DLD1 (cell line): ENCODE results near the gene TUBB6.

Source experiments
- in situ Hi-C: cut with HindIII; loops from 2 replicates; pipeline ENCODE4 v1.10.0; 2017; ENCODE audit warnings: low sequenced_read_pairs

TUBB6 gene

DNA sequence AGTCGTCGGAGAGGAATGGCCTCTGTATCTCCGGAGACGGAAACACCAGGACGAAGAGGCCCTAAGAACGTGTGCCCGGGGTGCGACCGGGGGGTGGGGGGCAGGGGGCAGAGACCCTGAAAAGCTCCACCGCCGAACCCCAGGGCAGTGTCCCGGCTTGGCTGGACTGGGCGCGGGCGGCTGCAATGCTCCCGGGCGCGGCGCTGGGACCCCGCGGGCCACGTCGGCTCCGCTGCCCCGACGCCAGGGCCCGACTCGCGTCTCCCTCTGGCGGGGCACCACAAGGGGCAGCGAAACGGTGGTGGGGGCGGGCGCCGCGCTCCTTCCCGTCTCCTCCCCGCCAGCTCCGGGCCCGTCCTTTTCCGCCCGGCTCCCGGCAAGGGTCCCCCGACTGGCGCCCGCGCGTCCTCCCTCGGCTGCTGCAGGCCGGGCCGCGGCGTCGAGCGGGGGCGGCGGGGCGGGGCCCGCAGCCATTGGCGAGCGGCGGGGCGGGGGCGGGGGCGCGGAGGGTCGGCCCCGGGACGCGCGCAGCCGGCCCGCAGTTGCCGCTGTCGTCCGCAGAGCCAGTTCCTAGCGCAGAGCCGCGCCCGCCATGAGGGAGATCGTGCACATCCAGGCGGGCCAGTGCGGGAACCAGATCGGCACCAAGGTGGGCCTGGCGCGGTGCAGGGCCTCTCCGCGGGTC is at the start of gene TUBB6:
TSS of gene TUBB6 (plus strand) at position 541 of the 685 bp plus-strand sequence. CDS start at position 593, 52 bp downstream.
- in situ Hi-C loops = no loop called here

DNA sequence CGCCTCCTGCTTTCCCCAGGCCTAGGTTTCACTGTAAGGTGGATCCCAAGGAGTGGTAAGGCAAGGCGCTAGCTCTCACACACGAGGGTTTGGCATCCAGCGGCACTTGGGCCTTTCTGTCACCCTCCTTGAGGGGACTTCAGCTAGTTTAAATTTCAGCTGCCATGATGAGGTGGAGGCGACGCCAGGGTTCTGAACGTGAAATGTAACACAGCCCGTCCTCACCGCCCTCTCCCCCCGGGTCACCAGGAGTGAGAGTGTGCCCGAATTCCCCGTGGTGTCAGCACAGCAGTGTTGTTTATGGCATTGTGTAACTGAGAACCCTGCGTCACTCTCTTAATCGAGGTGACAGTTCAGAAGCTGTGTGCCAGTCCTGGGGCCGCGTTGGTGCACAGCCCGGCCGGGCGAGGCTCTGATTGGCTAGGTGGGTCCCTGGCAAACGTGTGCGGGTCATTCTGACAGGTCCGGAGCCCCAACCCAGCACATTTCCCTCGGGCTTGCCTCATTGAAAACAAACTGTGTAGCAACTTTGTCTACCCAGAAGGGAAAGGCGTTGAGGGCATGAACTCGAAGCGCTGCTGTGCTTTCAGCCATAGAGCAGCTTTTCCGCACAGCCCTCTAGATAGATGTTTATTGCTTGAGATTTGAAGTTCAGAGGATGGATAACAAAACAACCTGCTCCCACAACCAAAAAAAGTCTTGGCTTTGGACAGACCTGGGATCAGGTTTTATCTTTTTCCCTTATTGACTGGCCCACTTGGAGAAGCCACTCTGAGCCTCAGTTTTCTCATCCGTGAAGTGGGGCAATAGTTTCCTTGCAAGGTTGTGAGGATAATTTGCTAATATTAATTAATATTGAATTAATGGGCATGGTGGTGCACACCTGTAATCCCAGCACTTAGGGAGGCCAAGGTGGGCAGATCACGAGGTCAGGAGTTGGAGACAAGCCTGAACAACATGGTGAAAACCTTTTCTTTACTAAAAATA is 49.0 kb upstream of the TUBB6 start:
- in situ Hi-C loops = no loop called here

DNA sequence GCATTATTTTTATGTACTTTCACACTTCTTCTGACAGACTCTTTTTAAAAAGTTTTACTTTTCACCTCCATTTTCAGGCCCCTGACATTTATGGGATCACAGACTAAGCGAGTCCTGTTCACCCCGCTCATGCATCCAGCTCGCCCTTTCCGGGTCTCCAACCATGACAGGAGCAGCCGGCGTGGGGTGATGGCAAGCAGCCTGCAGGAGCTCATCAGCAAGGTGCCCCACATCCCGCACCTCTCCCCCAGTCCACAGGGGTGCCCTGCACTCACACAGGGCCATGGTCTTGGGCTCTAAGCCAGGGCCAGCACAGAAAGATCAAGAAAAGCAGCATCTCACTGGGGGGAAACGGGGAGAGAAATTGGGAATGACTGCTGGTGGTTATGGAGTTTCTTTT is 45.3 kb upstream of the TUBB6 start:
- in situ Hi-C loops = no loop called here

DNA sequence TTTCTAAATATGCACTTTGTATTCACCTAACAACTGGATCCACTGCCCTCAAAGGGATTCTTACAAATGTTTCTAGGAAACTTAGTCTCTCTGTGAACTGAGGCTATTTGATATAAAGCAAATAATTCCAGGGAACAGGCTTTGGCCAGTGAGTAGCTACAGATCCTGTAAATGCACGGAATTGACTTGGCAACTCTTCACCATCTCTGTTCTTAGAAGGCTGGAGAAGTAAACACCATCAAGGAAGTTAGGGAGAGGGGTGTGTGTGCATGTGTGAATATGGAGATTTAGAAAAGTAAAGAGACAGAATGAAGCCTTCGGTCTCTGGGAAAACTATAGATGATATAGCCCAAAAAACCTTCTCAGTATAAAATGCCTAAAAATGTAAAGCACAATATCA is 43.2 kb upstream of the TUBB6 start:
- in situ Hi-C loops = no loop called here

DNA sequence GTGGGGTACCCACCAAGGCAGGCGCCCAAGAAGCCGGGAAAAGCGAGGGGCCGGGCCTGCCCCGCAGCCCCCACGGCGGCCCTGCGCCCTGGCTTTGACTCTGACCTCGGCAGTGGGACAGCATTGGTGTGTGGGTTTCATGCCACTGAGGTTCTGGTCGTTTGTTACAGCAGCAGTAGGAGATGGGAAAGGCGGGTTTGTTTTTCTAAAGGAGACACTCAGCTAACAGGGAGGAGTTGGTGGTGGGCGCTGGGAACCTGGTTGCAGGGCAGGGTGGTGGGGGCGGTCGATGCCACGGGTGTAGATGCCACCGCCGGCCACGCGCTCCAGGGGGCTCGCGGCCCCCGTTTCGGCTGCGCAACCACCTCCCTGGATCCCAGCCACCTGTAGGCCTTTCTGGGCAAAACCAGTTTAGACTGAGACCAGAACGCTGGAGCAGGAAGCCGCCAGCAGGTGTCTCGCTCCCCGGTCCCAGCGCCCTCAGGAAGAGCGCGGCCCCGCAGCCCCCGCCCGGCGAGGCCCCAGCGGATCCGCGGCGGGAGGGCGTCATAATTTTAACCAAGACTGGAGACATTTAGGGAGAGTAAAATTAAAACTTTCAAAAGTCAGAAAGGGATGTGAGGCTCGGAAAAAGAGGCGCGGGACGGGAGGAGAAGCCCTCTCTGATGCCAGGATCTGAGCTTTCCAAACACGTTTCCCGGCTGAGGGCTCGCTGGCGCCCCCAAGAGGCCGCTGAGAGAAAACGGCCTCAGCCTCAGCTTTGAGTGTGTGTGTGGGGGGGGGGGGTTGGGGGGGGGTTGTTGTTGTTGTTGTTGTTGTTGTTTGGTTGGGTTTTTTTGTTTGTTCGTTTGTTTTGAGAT is 36.4 kb upstream of the TUBB6 start:
- in situ Hi-C loops = no loop called here

DNA sequence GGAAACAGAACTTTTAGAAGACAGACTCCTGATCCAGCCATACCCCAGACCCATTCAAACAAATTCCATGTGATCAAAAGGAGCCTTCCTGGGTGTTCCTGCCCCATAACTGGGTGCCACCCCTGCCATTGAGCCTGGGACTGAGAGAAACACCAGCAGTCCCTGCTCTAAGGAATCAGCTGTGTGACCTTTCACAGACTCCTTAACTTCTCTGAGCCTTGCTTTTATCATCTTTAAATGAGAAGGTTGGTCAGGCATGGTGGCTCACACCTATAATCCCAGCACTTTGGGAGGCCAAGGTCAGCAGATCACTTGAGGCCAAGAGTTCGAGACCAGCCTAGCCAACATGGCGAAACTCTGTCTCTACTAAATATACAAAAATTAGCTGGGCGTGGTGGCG is 33.2 kb upstream of the TUBB6 start:
- in situ Hi-C loops = no loop called here

DNA sequence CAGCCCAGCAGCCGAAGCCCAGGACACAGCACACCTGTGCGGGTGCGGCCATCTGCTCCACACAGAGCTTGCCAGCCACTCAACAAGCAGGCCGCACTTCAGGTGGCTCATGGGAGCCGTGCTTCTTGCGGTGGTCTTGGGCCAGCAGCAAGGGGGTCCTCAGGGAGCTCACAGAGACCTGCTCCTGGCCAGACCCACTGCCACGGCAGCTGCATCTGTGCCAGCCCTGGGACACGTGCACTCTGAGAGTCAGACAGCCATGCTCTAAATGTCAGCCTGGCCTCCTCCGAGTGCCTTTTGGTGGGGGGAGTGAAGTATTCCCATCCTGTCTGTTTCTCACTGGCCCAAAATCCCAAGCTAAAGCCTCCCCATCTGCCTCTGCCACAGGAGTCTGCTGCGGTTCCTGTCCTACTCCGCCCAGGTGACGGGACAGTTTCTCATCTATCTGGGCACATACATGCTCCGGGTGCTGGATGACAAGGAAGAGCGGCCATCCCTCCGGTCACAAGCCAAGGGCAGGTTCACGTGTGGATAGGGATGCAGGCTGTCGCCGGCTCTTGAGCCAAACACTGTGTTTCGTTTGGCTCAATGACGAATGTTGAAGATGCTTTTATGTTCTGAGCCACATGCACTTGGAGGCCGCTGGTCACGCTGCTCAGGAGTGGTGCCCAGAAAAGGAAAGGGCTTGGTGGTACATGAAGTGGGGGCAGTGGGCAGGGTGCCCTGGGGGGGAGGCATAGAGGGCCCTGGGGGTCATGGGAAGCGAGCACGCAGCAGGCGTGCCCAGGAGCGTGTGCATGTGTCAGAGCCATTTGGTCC is 31.1 kb upstream of the TUBB6 start:
- in situ Hi-C loops = no loop called here

DNA sequence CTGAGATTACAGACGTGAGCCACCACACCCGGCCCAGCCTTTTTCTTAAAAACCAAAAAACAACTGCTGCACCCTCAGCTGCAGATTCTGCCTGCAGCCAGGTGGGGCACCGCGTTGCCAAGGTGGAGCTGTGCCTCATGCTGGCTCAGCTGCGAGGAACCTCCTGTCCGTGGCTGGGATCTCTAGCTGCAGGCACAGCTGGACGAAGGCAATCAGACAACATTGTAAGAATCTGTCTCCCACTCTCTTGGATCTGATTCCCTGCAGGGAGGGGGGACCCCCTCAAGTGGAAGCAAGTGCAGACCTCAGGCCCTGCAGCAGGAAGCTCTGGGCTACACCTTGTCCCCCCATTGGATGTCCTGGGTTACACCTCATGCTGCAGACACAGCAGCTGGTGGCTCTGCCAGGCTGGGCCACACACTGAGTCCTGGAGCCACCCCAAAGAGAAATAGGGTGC is 29.8 kb upstream of the TUBB6 start:
- in situ Hi-C loops = no loop called here

DNA sequence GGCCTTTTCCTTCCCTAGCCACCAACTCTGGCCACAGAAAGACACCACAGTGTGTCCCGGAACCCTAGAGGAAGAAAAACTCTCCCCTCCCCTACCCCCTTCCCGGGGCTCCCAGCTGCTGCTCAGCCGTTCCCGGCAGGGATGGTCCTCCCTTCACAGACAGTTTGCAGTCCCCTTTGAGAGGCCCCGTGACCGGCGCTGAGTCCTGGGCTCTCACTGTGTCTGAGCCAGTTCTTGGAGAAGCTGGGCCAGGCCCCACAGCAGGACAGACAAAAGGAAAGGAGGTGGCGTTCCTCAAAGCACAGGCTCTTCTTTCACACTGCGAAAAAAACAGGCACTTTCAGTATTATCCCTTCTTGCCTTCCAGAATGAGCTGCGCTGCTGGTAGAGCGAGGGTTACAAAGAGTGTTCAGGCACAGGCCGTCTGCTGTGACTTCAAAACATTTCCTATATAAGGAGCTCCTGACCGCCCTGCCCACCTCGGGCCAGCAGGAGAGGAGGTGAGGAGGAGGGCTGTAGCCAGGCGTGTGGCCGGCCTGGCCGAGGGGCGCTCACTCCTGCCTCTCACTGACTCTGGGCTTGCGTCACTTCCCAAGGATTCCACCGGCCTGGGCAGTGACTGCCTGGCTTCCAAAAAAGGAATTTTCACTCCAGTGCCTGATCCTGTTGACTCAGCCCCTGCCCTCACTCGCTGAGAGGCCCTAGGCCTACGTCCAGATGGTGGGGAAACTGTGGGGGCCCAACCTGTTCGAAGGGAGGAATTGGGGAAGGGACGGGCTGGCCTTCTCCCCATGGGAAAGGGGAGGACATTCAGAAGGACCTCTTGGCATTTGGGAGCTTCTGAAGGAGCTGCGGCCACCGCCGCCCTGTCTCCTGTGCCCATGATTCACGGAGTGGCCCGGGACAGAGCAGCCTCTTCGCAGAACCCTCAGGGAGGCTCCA is 29.0 kb upstream of the TUBB6 start:
- in situ Hi-C loops = no loop called here

DNA sequence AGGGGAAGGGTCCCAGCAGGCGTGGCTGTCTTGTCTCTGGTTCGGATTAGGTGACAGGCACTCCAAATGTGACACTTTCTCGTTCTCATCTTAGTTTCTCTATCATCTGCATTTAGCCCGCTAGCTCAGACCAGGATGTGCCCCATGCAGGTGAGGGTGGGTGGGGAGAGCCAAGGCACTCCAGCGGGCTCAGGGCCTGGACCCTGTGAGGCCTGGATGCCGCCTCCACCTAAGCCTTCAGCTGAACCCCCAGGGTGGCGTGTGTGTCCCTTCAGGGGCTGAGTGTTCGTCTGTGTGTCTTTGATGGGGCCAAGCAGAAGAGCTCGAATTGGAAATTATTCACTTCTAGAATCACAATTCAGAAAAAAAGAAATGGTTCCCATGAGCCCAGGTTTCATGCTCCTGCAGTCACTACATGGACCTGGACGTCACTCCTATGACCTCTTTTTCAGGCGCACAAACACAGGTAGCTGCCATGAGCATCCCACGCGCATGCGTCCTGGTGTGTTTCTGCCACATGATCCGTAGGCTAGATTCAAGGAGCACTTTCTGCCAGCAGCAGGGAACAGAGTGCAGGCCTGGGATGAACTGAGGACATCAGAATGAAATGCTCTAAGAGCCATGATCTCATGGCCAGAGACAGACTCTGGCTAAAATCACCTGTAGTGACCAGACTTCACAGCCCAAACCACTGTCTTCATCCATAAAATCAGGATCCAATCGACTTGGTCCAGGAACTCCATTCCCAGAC is 28.1 kb upstream of the TUBB6 start:
- in situ Hi-C loops = no loop called here

DNA sequence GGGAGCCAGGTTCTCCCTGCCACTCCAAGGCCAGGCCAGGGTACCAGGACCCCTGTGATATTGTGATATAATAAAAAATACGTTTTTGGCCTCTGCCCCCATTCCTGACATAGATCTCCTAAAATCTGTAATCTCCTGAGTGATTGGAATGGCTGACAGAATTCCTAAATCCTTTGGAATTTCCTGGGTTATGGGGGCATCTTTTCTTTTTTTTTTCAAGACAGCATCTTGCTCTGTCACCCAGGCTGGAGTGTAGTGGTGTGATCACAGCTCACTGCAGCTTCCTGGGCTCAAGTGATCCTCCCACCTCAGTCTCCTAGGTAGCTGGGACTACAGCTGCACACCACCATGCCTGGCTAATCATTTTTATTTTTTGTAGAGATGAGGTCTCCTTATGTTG is 26.2 kb upstream of the TUBB6 start:
- in situ Hi-C loops = no loop called here

DNA sequence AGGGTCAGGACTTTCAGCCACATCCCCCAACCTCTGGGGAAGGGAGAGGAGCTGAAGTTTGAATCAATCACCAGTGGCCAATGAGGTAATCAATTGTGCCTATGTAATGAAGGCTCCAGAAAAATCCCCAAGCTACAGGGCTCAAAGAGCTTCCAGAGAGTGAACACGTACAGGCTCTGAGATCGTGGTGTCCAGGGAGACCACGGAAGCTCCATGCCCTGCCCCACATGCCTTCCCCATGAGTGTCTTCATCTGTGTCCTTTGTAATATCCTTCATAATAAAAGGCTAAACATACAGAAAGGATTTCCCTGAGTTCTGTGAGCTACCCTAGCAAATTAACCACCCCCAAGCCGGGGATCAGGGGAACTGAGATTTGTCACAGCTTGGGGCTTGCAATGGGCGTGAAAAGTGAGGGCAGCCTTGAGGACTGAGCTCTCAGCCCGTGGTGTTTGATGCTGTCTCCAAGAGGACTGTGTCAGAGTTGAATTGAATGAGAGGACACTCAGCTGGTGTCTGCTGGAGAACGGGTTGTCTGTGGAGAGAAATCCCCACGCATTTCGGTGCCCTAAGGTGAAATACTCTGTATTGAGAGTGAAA is 25.5 kb upstream of the TUBB6 start:
- in situ Hi-C loops = no loop called here

DNA sequence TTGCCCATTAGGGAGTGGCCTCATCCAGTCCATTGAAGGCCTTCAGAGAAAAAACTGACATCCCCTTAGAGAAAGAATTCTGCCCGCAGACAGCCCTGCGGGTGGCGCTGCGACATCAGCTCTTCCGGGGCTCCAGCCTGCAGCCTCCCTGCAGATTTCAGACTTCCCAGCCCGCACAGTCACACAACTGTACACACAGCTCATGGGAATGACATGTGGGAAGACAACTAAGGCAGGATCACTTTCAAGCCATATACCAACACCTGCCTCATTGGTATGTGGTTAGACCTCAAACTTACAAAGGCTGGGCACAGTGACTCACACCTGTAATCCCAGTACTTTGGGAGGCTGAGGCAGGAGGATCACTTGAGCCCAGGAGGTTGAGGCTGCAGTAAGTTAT is 24.8 kb upstream of the TUBB6 start:
- in situ Hi-C loops = no loop called here

DNA sequence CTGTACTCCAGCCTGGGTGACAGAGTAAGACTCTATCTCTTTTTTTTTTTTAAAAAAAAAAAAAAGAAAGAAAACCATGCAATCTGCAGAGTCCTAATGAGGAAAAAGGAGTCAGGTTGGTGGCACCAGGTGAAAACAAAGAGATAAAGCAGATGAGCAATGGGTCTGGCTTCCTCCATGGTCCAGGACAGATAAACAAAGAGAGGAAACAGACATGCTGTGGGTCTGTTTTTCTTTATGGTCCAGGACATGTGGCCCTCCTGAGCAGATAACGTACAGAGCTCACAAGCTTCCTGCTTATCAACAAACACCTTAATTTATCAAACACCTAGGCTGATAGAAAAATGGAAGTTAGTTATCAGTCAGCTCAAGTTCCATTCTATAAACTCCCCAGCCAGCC is 24.4 kb upstream of the TUBB6 start:
- in situ Hi-C loops = no loop called here

DNA sequence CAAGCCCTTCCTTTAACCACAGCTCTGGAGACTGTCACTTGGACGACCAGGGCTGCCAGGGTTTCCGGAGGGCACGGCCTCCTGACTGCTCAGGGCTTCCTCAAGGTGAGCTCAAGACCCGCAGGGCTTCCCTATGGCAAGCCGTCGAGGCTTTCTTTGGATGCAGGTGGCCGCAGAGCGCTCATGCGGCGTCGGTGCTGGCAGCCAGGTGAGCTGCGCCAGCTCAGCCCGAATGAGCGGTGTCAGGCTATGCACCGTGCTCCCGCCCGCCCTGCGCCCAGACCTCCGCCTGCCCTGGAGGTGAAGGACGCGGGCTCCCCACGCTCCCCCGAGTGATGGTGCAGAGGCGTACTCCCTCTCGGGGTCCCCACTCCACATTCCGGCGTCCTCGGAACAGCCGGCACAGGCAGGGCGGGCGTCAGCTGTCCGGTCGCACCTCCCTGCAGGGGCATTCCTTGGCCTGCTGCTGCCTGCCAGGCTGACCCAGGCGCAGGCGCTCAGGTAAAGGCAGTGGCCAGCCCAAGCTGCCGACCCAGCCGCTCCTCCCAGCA is 20.8 kb upstream of the TUBB6 start:
- in situ Hi-C loops = no loop called here

DNA sequence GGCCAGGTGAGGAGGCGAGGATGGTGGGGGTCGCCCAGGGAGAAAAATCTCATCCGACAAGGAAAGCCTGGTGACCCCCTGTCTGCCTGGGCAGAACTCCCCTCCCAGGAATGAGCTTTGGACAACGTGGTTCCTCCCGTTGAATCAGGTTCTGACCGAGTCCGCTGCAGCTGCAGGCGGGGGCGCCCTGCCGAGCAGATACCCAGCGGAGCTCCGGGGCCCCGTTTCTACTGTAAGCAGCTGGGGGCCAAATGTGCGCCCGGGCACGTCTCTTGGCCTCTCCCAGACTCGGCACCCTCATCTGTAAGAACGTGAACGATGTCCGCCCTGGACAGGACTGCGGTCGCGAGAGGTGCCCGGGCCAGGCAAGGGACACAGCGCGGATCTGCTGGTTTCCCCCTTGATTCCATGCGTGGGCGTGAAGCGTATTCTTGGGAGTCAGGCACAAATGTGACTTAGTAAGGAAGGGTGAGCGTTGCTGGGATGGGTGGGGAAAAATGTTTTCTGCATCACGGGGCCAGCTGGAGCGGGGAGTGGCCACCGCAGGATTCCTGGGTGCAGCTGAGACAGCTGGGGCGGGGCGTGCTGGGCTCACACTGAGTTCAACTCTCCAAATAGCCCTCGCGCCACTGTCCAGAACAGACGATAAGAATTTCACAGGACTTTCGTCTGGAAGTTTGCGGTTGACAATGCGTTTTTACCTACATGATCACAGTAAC is 20.2 kb upstream of the TUBB6 start:
- in situ Hi-C loops = no loop called here

DNA sequence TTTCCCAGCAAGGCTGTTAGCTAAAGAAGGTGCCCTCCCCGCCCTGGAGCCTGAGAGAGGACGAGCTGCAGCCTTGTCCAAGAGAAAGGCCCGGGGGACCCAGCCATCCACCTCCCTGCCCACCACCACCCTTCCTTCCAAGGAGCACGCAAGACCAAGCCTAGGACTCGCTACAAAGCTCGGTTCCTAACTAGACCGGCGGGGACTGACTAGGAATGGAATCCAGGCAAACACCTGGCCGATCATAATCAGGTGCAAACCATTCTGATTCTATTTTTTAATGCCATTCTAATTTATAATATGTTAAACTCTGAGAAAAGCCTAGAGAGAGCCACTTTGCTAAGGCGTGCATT is 19.7 kb upstream of the TUBB6 start:
- in situ Hi-C loops = no loop called here
